GM19043 (cell line): ENCODE measurements around the gene NELFE.
"Not testable (repeated sequence)": the region's sequence is repeated elsewhere in the genome, so short reads cannot be mapped to it uniquely, and the experiment has no call there.

Source experiments
- ATAC-seq: cut with Tn5 transposase; IDR thresholded peaks from one replicate; pipeline ENCODE4 v1.9.1; 2021; ENCODE audit warnings: low read depth; ENCODE audit not compliant: unreplicated experiment

The NELFE gene

DNA sequence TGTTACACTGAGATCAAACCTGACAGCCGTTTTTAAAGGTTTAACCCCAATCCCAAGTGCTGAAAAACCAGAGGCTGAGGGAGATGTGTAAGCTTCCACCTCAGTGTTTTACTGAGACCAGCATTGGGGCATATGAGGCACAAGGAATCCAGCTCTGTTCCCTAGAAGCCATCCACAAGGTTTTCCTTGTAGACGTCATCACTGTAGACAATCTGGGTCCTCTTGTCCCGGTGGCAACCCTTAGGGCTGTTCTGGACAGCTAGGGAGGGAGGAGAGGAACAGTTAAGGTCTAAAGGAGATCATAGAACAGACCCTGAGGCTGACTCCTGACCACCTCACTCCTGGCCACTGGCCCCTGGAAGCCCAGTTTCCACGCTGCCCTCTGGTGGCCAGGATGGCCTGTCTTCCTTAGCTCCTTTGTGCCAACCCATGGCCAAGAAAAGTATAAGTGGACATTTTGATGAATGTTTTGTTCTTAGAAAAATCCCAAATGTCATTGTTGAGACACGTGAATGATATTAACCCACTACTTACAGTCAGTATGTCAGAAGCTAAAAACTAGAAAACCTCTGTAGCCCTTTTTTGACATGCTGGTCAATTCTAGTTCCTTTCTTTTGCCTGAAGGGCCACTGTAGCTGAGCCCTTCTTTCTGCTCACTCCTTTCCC is 6.5 kb downstream of the NELFE start:
- ATAC-seq: no peak

GRCh38 chr6:31949926-31950548 is 8.7 kb downstream of the NELFE start:
- ATAC-seq: no peak

DNA sequence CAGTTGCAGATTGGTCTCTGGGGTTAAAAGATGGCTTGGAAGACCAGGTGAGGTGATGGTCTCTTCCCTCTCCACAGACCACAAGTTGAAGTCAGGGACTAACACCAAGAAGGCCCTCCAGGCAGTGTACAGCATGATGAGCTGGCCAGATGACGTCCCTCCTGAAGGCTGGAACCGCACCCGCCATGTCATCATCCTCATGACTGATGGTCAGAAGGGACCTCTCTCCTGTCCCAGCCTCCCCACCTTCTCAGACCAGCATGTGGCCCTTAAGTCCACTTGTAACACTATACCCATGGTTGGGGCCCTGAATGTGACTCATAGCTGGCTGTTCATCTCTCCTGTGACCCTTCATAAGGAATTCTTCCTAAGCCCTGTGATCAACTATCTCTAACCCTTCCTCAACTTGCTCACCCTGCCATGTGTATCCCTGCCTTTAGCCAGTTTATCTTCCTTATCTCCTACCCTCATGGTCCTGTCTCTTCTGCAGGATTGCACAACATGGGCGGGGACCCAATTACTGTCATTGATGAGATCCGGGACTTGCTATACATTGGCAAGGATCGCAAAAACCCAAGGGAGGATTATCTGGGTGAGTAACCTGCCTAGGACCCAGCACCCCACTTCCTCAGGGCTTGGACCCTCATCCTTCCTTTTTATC is 9.9 kb downstream of the NELFE start:
- no peak for ATAC-seq

GRCh38 chr6:31948306-31948705 is 10.5 kb downstream of the NELFE start:
- no peak for ATAC-seq

DNA sequence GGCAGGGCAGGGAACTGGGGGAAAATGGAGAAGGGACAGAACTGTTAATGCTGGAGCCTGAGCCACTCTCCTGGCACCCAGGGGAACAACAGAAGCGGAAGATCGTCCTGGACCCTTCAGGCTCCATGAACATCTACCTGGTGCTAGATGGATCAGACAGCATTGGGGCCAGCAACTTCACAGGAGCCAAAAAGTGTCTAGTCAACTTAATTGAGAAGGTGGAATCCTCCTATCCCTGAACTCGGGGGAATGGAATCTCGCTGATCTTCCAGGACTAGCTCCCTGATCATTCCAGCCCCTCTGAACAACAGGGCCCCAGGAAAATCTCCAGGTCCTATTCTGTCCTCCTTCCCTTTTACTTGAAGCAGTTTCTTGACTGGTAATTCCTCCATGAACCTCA is 10.9 kb downstream of the NELFE start:
- no peak for ATAC-seq

DNA sequence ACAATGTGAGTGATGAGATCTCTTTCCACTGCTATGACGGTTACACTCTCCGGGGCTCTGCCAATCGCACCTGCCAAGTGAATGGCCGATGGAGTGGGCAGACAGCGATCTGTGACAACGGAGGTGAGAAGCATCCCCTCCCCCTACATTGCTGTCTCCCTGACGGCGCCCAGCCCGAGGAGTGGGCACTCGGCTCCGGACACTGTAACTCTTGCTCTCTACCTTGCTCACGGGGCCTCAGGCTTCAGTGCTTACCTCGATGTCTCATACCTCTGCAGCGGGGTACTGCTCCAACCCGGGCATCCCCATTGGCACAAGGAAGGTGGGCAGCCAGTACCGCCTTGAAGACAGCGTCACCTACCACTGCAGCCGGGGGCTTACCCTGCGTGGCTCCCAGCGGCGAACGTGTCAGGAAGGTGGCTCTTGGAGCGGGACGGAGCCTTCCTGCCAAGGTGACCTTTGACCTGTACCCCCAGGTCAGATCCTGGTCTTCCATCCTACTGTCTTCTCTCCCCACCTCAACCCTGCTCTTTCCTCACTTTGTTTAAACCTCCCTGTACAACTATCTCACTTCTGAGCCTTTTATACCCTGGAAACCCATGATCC is 11.6 kb downstream of the NELFE start:
- ATAC-seq: no peak

DNA sequence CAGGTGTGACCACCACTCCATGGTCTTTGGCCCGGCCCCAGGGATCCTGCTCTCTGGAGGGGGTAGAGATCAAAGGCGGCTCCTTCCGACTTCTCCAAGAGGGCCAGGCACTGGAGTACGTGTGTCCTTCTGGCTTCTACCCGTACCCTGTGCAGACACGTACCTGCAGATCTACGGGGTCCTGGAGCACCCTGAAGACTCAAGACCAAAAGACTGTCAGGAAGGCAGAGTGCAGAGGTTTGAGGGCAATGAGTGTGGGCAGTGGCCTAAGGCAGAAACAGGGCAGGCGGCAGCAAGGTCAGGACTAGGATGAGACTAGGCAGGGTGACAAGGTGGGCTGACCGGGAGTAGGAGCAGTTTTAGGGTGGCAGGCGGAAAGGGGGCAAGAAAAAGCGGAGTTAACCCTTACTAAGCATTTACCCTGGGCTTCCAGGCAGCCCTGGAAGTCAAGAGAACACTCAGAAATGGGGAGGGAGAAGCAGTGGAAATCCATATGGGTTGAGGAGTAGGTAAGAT is 12.3 kb downstream of the NELFE start:
- no peak for ATAC-seq

- no peak for ATAC-seq
These were observed 13.0 kb downstream of the NELFE start, which contains the start of gene CFB for GRCh38 chr6:31945507-31946369. Gene CFB (plus strand): TSS chr6:31946095. CDS start chr6:31946222, 127 bp downstream.

DNA sequence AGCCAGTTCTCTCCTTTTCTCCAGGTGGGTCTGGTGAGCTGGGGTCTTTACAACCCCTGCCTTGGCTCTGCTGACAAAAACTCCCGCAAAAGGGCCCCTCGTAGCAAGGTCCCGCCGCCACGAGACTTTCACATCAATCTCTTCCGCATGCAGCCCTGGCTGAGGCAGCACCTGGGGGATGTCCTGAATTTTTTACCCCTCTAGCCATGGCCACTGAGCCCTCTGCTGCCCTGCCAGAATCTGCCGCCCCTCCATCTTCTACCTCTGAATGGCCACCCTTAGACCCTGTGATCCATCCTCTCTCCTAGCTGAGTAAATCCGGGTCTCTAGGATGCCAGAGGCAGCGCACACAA is 13.6 kb downstream of the NELFE start:
- no peak for ATAC-seq

DNA sequence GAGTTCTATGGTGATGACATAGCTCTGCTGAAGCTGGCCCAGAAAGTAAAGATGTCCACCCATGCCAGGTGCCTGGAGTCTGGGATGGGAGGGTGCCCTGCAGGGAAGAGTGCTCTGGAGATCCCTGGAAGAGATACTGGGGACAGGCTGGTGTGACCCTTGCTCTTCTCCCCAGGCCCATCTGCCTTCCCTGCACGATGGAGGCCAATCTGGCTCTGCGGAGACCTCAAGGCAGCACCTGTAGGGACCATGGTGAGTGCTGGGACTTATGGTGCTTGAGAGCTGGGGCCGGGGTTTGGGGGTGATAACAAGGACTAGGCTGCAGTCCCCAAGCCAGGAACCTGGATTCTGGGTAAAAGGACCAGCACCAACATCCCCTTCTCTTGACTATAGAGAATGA is 15.0 kb downstream of the NELFE start:
- no peak for ATAC-seq

DNA sequence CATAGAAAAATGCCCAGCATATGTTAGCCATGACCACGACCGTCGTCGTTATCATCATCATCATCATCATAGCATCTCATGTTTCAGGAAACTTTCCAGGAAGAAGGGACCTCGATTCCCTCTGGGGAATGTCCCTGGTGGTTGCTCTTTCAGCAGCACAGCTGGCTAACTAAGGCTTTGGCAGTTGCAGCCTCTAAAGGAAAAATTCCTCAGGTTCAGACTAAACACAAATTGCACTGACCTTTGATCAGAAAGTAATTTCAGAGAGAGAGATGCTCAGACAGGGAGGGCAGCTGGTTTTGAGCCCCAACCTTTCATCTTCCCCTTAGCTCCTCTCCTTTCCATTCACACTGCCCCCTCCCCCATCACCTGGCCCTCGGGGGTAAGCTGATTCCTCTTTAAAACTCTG is 18.5 kb downstream of the NELFE start:
- ATAC-seq: no peak

DNA sequence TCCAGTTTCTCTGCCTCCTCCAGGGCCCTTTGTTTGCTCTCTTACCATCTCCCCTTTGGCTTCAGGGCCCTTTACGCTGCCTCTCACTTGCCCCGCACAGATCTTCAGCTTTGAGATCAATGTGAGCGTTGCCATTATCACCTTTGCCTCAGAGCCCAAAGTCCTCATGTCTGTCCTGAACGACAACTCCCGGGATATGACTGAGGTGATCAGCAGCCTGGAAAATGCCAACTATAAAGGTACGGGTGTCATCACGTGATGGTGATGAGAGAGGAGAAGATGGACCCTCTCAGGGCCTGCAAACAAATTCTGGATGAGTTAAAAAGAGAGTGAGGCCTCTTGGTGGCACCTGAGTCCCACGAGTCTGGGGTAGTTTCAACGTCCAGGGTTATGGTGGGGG is 22.9 kb downstream of the NELFE start:
- no peak for ATAC-seq

GRCh38 chr6:31935021-31935420 is 23.8 kb downstream of the NELFE start:
- no peak for ATAC-seq

- no peak for ATAC-seq
These were observed 25.2 kb downstream of the NELFE start for GRCh38 chr6:31933537-31933936.

DNA sequence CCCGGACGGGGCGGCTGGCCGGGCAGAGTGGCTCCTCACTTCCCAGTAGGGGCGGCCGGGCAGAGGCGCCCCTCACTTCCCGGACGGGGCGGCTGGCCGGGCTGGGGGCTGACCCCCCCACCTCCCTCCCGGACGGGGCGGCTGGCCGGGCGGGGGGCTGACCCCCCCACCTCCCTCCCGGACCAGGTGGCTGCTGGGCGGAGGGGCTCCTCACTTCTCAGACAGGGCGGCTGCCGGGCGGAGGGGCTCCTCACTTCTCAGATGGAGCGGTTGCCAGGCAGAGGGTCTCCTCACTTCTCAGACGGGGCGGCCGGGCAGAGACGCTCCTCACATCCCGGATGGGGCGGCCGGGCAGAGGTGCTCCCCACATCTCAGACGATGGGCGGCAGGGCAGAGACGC is 26.6 kb downstream of the NELFE start:
- ATAC-seq: not testable (repeated sequence)

- ATAC-seq: no peak
These were observed 27.8 kb downstream of the NELFE start for GRCh38 chr6:31930962-31931361.

DNA sequence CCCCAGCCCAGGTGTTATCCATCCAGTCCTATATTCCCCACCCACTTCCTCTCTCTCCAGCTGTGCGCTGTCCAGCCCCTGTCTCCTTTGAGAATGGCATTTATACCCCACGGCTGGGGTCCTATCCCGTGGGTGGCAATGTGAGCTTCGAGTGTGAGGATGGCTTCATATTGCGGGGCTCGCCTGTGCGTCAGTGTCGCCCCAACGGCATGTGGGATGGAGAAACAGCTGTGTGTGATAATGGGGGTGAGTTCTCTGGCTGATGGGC is 30.2 kb downstream of the NELFE start:
- no peak for ATAC-seq

GRCh38 chr6:31927863-31928671 is 30.7 kb downstream of the NELFE start:
- ATAC-seq: no peak

DNA sequence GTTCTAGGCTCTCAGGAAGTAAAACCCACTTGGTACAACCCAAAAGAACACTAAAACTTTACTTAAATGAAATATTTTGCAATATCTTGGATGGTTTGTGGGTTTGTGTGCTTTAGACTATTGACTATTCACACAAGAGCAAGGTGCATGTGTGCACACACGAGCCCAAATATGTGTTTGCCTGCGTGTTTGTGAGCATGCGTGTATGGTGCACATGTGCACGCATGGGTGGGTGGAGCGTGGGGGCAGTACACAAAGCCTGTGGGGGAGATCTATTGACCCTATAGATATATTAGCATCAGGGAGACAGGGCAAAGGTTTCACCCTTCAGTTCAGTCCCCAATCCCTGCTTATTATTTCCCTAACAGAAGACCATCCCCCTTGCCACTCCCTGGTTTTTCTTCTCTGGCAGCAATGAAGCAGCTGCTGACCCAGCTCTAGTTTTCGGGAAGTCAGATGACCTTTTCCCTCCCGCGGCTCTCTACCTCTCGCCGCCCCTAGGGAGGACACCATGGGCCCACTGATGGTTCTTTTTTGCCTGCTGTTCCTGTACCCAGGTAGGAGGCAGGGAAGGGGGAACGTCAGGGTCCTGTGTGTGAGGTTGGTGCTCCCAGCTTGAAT is 31.4 kb downstream of the NELFE start, which contains the start of gene C2:
Gene C2, plus strand, starts transcription at position 476 of the 621 bp plus-strand sequence. Its CDS starts 36 bp downstream, at position 512.
- ATAC-seq: no peak
